HG02642 (cell line): ENCODE measurements around the gene ASS1.

ENCODE experiments used
- ATAC-seq: cut with Tn5 transposase; IDR thresholded peaks from one replicate; pipeline ENCODE4 v1.9.1; 2021; ENCODE audit warnings: mild to moderate bottlenecking; ENCODE audit not compliant: unreplicated experiment, poor library complexity

ASS1 gene

DNA sequence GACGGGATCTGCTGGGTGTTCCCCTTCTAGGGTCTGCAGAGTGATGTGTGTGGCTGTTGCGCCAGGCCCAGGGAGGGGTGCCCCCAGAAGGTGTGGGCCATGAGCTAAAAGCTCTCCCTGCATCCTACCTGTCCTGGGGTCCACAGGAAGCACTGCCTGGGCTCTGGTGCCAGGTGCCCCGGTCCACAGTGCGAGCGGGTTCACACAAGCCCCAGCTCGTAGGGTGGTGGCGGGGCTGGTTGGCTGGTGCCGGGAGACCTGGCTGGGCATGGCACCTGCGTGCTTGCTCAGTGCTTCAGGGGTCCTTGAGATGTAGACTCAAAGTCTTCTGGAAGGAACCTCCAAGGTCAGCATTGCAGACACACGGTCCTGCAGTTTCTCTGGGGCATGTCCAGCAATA, 25.5 kb downstream of the ASS1 start:
- no peak for ATAC-seq

- ATAC-seq: no peak
These were observed 26.2 kb downstream of the ASS1 start for GRCh38 chr9:130470950-130471349.

DNA sequence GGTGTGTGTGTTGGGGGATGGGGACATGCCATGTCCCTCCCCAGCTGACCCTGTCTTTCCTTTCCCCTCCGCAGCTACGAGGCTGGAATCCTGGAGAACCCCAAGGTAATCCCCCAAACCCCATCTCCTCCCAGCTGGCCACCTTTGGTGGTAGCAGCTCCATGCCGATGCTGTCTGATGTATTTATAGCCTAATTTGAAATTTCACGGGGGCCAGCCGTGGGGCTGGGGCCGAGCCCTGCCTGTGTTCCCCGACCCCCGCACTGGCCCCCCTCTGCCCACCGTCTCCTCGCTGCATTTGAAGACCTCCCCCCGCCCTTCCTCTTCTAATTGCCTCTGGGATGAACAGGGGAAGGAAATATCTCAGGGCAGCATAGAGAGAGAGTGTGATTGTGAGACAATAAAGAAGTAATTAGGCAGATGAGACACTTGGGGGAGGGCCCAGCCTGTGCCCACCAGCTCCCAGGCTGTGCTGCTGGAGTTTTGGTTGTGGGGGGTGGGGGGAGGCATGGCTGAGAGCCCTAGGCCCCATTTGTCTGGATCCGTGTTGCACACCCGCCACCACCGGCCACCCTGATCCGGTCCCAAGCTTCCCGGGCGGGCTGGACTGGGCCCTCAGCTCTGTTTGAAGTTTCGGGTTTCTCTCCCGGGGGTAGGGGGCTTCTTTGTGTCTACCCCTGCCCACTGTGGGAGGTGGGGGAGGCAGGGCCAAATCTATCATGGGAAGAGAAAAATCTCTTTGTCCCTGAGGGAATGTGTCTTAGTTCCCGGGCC, 26.8 kb downstream of the ASS1 start:
- no peak for ATAC-seq

- ATAC-seq: no peak
These were observed 27.5 kb downstream of the ASS1 start for GRCh38 chr9:130472184-130472705.

DNA sequence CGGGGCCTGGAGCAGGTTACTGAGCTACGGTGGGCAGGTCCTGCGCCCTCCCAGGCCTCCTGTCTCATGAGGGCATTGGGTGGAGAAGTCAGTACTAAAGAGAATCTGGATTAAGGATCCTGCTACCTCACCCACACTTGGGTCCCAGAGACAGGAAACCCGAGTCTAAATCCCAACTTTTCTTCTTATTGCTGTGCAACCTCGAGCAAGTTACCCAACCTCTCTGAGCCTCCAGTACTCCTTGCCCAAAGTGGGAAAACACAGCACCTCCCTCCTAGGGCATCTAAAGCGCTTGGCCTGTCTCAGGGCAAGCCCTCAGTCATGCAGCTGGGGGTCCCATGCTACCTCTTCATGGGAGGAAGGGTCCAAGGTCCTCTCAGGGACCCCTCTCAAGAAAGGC, 28.2 kb downstream of the ASS1 start:
- no peak for ATAC-seq

GRCh38 chr9:130473566-130473965, 28.8 kb downstream of the ASS1 start:
- ATAC-seq: no peak

DNA sequence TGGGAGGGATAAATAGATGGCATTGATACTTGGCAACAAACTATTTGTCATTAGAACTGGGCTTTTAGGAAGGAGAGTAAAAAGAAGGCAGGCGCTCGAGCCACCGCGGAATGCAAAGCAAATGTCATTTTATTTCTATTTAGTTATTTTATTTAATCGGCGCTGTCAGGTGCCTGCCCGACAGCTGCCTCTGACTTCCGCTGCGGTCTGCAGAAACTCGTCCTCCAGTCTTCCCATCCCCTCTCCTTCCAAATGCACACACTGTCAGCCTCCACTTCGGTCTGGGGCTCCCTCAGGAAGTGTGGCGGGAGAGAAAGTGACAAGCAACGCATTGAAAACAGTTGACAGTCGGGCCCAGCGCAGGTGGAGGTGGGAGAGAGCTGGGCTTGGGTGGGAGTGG, 29.3 kb downstream of the ASS1 start:
- no peak for ATAC-seq

- no peak for ATAC-seq
These were observed 31.5 kb downstream of the ASS1 start for GRCh38 chr9:130476151-130476730.

GRCh38 chr9:130477564-130477963, 32.8 kb downstream of the ASS1 start:
- ATAC-seq: no peak

DNA sequence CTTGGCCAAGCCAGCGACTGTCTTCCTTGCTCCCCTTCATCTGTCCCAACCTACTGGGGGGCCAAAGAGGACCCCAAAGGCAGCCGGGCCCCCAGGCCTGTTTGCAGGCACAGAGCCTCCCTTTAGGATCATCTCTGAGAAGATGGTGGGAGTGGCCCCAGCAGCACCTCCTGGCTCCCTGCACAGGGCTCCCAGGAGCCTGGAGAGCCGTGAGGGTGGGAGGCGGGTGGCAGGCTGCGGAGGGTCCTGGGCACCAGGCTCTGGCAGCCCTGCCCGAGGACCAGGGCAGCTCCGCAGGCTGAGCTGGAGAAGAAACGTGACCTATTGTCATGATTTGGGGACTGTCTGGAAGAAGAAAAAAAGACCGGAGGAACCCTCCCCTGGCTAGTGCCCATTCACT, 33.4 kb downstream of the ASS1 start:
- no peak for ATAC-seq

DNA sequence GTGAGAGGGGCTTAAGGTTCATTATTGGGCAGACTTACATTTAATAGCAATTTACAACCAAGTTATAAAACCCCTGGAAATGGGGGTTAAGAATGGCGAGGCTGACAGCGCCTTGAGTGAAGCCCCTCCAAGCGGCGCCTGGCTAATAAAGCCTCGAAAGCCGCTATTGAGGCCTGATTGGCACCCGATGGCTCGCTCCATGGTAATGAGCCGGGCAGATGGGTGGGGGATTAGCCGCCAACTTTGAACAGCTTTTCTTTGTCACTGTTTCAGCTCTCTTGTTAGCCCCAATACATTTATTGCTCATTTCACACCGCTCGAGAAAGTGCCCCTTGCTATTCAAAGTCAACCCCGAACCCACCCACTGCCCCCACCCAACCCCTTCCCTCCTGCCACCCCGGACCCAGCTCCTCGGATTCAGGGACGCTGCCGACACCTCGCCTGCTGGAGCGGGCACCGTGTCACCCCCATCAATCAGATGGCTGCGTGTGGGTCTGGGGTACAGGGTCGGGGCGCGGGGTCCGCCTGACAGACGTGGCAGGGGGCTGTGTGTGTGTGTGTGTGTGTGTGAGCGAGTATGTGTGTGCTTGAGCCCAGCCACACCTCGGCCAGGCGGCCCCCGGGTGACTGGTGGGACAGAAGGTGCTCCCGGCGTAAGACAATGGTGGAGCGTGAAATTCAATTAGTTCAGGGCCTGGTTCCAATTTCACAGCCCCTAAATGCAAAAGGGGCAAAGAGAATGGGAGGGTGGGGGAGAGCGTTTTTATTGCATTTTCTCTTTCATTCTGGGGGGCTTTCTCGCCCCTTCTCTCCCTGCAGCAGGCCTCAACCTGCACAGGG, 34.2 kb downstream of the ASS1 start:
- ATAC-seq: no peak

DNA sequence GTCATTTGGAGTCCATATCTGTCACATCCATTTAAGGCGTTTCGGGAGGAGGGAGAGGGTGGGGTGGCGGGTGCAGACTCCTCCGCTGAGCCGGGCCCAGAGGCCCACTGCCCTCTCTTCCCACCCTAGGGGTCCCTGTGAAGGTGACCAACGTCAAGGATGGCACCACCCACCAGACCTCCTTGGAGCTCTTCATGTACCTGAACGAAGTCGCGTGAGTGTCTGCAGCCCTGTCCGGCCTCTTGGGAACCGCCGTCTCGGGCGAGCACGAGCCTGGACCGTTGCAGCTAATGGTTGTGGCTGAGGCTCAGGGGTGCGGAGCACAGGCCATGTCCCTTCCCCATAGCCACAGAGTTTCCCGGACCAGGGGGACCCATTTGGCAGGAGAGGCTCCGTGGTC, 34.8 kb downstream of the ASS1 start:
- no peak for ATAC-seq

GRCh38 chr9:130480673-130481072, 35.9 kb downstream of the ASS1 start:
- no peak for ATAC-seq

DNA sequence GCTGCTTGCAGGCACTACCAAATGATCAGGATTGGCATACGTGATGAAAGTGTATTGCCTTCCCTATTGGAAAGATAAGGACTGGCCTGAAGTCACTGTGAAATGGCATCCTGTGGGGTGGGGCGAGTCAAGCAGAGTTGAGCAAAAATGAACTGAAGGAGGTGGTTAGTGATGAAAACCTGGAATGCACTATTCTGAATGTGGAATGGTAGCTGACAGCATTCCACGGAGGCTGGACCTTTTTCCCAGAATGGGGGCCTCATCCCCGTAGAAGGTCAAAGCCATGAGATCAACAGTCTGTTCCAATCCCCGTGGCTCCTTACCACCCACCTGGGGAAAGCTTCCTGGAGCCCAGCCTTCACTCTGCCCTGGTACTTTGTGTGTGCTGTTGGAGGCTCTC, 37.7 kb downstream of the ASS1 start:
- no peak for ATAC-seq

- no peak for ATAC-seq
These were observed 38.7 kb downstream of the ASS1 start for GRCh38 chr9:130483371-130483971.

DNA sequence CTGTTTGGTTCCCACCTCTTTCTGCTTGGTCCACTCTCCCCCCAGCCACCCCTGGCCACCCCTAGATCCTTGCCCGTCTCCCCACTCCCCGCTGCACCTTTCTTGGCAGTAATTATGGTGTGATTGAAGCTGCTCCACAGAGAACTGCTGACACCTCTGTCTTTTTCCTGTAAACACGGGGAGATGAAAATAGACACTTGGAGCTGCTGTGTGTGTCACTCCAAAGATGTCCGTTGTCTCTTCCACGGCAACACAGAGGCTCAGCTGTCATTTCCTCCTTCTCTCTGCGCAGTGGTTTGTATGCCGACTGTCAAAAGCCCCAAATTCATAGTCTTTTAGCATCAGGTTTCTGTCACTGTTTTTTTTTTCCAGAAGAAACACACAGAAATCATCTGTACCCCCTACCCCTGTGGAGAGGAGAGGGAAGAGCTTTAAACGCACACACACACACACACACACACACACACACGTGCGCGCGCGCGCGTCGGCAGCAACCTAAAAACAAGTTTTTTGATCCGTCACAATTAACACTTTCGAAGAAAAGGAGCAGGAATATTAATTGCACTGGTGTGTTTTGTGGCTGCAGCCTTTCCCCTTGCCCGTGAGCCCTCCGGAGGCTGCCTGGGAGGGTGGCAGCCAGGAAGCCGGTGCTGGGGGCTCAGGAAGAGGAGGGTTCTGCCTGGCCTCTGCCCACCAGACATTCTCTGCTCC, 39.8 kb downstream of the ASS1 start:
- no peak for ATAC-seq

GRCh38 chr9:130486103-130486502, 41.3 kb downstream of the ASS1 start:
- ATAC-seq: no peak

DNA sequence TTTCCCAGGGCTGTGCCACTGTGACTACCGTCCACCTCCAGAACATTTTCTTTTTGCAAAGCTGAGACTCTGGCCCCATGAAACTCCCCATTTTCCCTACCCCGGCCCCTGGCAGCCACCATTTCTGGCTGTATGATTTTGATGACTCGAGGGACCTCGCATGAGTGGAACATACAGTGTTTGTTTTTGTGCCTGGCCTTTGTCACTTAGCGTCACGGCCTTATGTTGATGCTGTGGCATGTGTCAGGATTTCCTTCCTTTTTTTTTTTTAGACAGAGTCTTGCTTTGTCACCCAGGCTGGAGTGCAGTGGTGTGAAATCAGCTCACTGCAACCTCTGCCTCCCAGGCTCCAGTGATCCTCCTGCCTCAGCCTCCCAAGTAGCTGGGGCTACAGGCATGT, 42.7 kb downstream of the ASS1 start:
- ATAC-seq: no peak

DNA sequence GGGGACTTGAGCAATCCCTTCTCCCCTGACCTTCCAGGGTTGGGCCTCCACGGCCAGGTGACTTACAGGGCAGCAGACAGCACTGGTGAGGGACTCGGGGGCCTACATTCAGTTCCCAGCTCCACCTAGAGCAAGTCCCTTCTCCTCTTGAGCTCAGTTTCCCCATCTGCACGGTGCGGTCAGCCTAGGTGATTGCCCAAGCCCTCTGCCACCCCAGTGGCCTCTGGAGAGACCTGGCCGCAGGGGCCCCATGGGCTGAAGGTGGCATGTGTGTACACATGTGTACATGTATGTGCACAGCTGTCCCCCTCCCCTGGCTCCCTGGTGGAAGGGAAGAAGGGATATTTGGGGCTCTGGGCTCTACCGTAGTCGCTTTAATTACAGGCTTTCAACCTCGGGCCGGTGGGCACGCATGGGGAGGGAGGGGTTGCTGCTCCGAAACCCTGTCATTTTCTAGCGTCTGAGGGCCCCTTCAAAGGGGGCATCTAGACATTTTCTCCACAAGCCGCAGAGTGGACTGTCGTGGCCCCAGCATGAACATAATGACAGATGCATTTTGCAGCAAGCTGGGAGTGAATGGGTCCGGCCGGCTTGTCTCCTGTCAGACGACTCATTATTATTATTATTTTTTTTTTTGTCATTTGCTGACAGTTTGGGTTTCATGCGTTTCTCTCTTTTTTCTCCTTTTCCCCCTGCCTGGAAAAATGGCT, 44.0 kb downstream of the ASS1 start:
- ATAC-seq: no peak

DNA sequence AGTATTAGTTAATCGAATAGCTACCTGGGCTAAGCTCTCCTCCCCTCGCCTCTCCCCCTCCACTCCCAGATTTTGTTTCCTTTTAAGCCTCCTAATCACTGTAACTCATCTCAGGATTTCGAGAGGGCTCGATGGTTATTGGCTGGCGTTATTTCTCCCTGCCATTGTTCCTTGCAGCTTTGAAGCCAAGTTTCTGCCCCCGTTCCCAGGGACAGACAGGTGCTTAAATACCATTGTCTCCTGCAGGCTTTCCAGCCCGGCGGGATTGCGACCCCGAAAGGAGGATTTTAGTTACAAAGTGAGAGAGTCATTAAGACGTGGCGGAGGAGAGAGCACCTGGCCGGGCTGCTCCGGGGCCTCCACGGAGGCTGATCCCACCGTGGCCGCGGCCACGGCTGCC, 46.2 kb downstream of the ASS1 start:
- ATAC-seq: no peak
